Keratinocyte (primary cell): ENCODE results near the gene KCND2. TPM values are rescaled to one million over a fixed set of nuclear protein-coding genes. Genes with fewer than 3 reads are reported as not detected.

Experiments
- DNase-seq: peaks from one replicate; pipeline ENCODE4 v3.0.0-alpha.2; 2011; ENCODE audit warnings: low read depth, missing footprints, low spot score
- FAIRE-seq: peaks from 2 replicates; lab custom pipeline; 2011; peaks lifted over from hg19 to GRCh38; lab: Jason Lieb, UNC
- H2AFZ ChIP-seq: 2 replicates; pipeline ENCODE4 v1.6.0; 2012; ENCODE audit warnings: low read length, control low read depth, inconsistent platforms; ENCODE audit not compliant: control insufficient read depth
- H3K27ac ChIP-seq: 2 replicates; pipeline ENCODE4 v1.5.1; 2011; ENCODE audit warnings: low read length; ENCODE audit not compliant: control insufficient read depth, insufficient read depth
- H3K27me3 ChIP-seq: 3 replicates; pipeline ENCODE4 v1.6.0; 2011; ENCODE audit warnings: low read length; ENCODE audit not compliant: control insufficient read depth, insufficient read depth; ENCODE audit errors: extremely low read depth
- H3K36me3 ChIP-seq, 2 experiments: 2 replicates in 1 of 2; 3 replicates in 1 of 2; pipeline ENCODE4 v1.5.1; 2011; ENCODE audit warnings: low read length in 2 of 2, mild to moderate bottlenecking in 1 of 2; ENCODE audit not compliant: control insufficient read depth in 2 of 2, insufficient read depth in 2 of 2; ENCODE audit errors: extremely low read depth in 1 of 2
- H3K4me1 ChIP-seq: 3 replicates; pipeline ENCODE4 v1.5.1; 2011; ENCODE audit warnings: low read length; ENCODE audit not compliant: control insufficient read depth, insufficient read depth; ENCODE audit errors: extremely low read depth
- H3K4me2 ChIP-seq: 3 replicates; pipeline ENCODE4 v1.6.0; 2011; ENCODE audit warnings: low read depth, low read length; ENCODE audit not compliant: control insufficient read depth, insufficient read depth; ENCODE audit errors: extremely low read depth
- H3K4me3 ChIP-seq, 3 experiments: fragments of 200-600 bp in 1 of 3; sonication (generic) in 1 of 3; 2 replicates in 2 of 3; 3 replicates in 1 of 3; pipeline ENCODE4 v1.5.1; 2011 to 2016; ENCODE audit warnings: low read length in 3 of 3, mild to moderate bottlenecking in 3 of 3, control low read depth in 2 of 3, inconsistent platforms in 1 of 3, low read depth in 1 of 3, mixed read lengths in 1 of 3, mixed run types in 1 of 3, moderate library complexity in 1 of 3; ENCODE audit not compliant: control insufficient read depth in 2 of 3, insufficient read depth in 2 of 3; ENCODE audit errors: extremely low read depth in 1 of 3
- H3K79me2 ChIP-seq: 2 replicates; pipeline ENCODE4 v1.6.0; 2012; ENCODE audit warnings: low read length; ENCODE audit not compliant: control insufficient read depth, insufficient read depth
- H3K9ac ChIP-seq: 3 replicates; pipeline ENCODE4 v1.6.0; 2011; ENCODE audit warnings: low read length; ENCODE audit not compliant: control insufficient read depth, insufficient read depth; ENCODE audit errors: extremely low read depth
- H3K9me1 ChIP-seq: 3 replicates; pipeline ENCODE4 v1.6.0; 2011; ENCODE audit warnings: low read length; ENCODE audit not compliant: control insufficient read depth, insufficient read depth; ENCODE audit errors: extremely low read depth
- H3K9me3 ChIP-seq: 2 replicates; pipeline ENCODE4 v1.5.1; 2012; ENCODE audit warnings: low read depth, low read length; ENCODE audit not compliant: control insufficient read depth
- H4K20me1 ChIP-seq: 3 replicates; pipeline ENCODE4 v1.6.0; 2011; ENCODE audit warnings: low read length; ENCODE audit not compliant: control insufficient read depth, insufficient read depth; ENCODE audit errors: extremely low read depth
- CTCF ChIP-seq, 3 experiments: IDR thresholded peaks in 1 of 3; conservative IDR thresholded peaks in 1 of 3; optimal IDR thresholded peaks in 1 of 3; 2 replicates in 2 of 3; 3 replicates in 1 of 3; pipeline versions ENCODE3 to v1.5.1; 2011; ENCODE audit warnings: low read length in 3 of 3, mild to moderate bottlenecking in 3 of 3, moderate library complexity in 2 of 3, control low read depth in 1 of 3, inconsistent platforms in 1 of 3; ENCODE audit not compliant: insufficient read depth in 2 of 3; ENCODE audit errors: extremely low read depth in 1 of 3
- EZH2 ChIP-seq: IDR thresholded peaks from one replicate; pipeline ENCODE4 v1.6.1; 2012; ENCODE audit warnings: inconsistent platforms, mild to moderate bottlenecking, low read length, moderate library complexity
- dilution Hi-C: fragments of 300-500 bp; cut with MboI; formaldehyde crosslinking; loops from one replicate; pipeline ENCODE4 v1.7.0; 2020; ENCODE audit warnings: low sequenced_read_pairs; ENCODE audit not compliant: extremely low pct_ligation_motif_present
- polyA plus RNA-seq, 5 experiments: library from polyadenylated mRNA; depleted of rRNA in 3 of 5; stranded (reverse) in 3 of 5; stranded (forward) in 1 of 5; unstranded in 1 of 5; fragments of >200 nt; gene quantifications; 1 replicate in 1 of 5; 2 replicates in 3 of 5; 3 replicates in 1 of 5; pipeline versions ENCODE4 v1.2.1 to v1.2.3, GENCODE V29; 2011 to 2012; ENCODE audit warnings: missing spikeins in 2 of 5, low read depth in 1 of 5, low replicate concordance in 1 of 5

The KCND2 gene
- polyA plus RNA-seq, 1 donor (not counting 4 experiments of a cell fraction or from before 2014, with no cell fraction given): not detected

GRCh38 chr7:120680985-120681384 is 408.0 kb downstream of the KCND2 start:
- no peak for FAIRE-seq
- dilution Hi-C loops: no loop called here
- H3K27me3 ChIP-seq: no peaks in the 10 kb centered on the region

GRCh38 chr7:120684463-120684862 is 411.5 kb downstream of the KCND2 start:
- H3K27me3 ChIP-seq: no peaks in the 10 kb centered on the region
- no peak overlapping the region for H3K4me2 ChIP-seq
- FAIRE-seq: no peak
- no peak overlapping the region for H2AFZ ChIP-seq
- no peaks in the 10 kb centered on the region for H3K9me3 ChIP-seq
- dilution Hi-C loops: no loop called here
- no peak for DNase-seq
- no peak overlapping the region for H3K4me3 ChIP-seq
- H3K9ac ChIP-seq: no peak overlapping the region
- no peak overlapping the region for H3K27ac ChIP-seq
- no peak for TF ChIP-seq CTCF (optimal IDR thresholded peaks at IDR 0.05 in 1 of 3, IDR thresholded peaks at IDR 0.05 in 1 of 3, conservative IDR thresholded peaks at IDR 0.05 in 1 of 3; ENCODE audit: extremely low read depth in 1 of 3, insufficient read depth in 2 of 3, low read length in 3 of 3)
- TF ChIP-seq EZH2: no peak
- H3K79me2 ChIP-seq: no peaks in the 10 kb centered on the region
- H3K9me1 ChIP-seq: no peaks in the 10 kb centered on the region
- no peaks in the 10 kb centered on the region for H4K20me1 ChIP-seq
- no peaks in the 10 kb centered on the region for H3K36me3 ChIP-seq
- H3K4me1 ChIP-seq: no peaks in the 10 kb centered on the region

More at GRCh38 chr7:120680985-120681384, 408.0 kb downstream of the KCND2 start:
- Histone ChIP-seq H3K9me1 (no peaks in the 10 kb centered on the region), H3K4me2 (no peak overlapping the region), H3K9me3 (no peaks in the 10 kb centered on the region), H3K27ac (no peak overlapping the region), H4K20me1 (no peaks in the 10 kb centered on the region), H3K4me1 (no peaks in the 10 kb centered on the region), H3K79me2 (no peaks in the 10 kb centered on the region), H3K9ac (no peak overlapping the region), H2AFZ (no peak overlapping the region), H3K4me3 (no peak overlapping the region), H3K36me3 (no peaks in the 10 kb centered on the region)
- TF ChIP-seq EZH2: no peak
- TF ChIP-seq CTCF (optimal IDR thresholded peaks at IDR 0.05 in 1 of 3, IDR thresholded peaks at IDR 0.05 in 1 of 3, conservative IDR thresholded peaks at IDR 0.05 in 1 of 3; ENCODE audit: extremely low read depth in 1 of 3, insufficient read depth in 2 of 3, low read length in 3 of 3): no peak
- no peak for DNase-seq
